CD4-positive, alpha-beta memory T cell (primary cell): Measurements from ENCODE around the gene GABRB2. TPM values are rescaled to one million over a fixed set of nuclear protein-coding genes. Genes with fewer than 3 reads are reported as not detected.
"Not testable (repeated sequence)": the region's sequence is repeated elsewhere in the genome, so short reads cannot be mapped to it uniquely, and the experiment has no call there.

Experiments
- CTCF ChIA-PET: fragments of 350-600 bp; sonication (Branson Sonifier 250); formaldehyde crosslinking; loops from one replicate; lab custom pipeline; 2021; ENCODE audit warnings: inconsistent platforms; ENCODE audit not compliant: partially characterized antibody; lab: Charles Lee
- POLR2A ChIA-PET: fragments of 350-600 bp; sonication (Branson Sonifier 250); formaldehyde crosslinking; loops from one replicate; lab custom pipeline; 2021; ENCODE audit not compliant: partially characterized antibody; lab: Charles Lee
- DNase-seq, 5 donors: peaks; one replicate each; pipeline versions ENCODE4 v3.0.0 to v3.0.0-alpha.2; 2020 to 2022; ENCODE audit warnings: mixed read lengths in 1 of 5
- H3K27ac ChIP-seq: one replicate; pipeline ENCODE4 v1.7.0; 2013; ENCODE audit warnings: low read depth, low read length
- H3K27me3 ChIP-seq: 2 replicates; pipeline ENCODE4 v1.7.0; 2013; ENCODE audit warnings: mild to moderate bottlenecking, low read length, moderate library complexity; ENCODE audit not compliant: insufficient read depth
- H3K36me3 ChIP-seq: 2 replicates; pipeline ENCODE4 v1.7.0; 2013; ENCODE audit warnings: mild to moderate bottlenecking, low read length, moderate library complexity; ENCODE audit not compliant: insufficient read depth
- H3K4me1 ChIP-seq: 2 replicates; pipeline ENCODE4 v1.7.0; 2013; ENCODE audit warnings: mild to moderate bottlenecking, low read length, moderate library complexity; ENCODE audit not compliant: insufficient read depth
- H3K4me3 ChIP-seq, 2 donors: one replicate each; pipeline ENCODE4 v1.7.0; 2013; ENCODE audit warnings: low read length in 2 of 2, mild to moderate bottlenecking in 1 of 2
- H3K9me3 ChIP-seq, 2 donors: one replicate each; pipeline ENCODE4 v1.7.0; 2013; ENCODE audit warnings: low read length in 2 of 2, control low read depth in 1 of 2; ENCODE audit not compliant: control insufficient read depth in 1 of 2
- H3K27ac Mint-ChIP-seq, 7 donors: one replicate each; pipeline ENCODE4 v1.8.0; 2020 to 2021; ENCODE audit warnings: mixed read lengths in 7 of 7, mild to moderate bottlenecking in 6 of 7, inconsistent platforms in 3 of 7, moderate library complexity in 3 of 7
- H3K27me3 Mint-ChIP-seq, 2 donors: one replicate each; pipeline ENCODE4 v1.8.0; 2020 to 2021; ENCODE audit warnings: mixed read lengths in 2 of 2
- H3K36me3 Mint-ChIP-seq, 2 donors: one replicate each; pipeline ENCODE4 v1.8.0; 2020 to 2021; ENCODE audit warnings: mixed read lengths in 2 of 2, inconsistent platforms in 1 of 2, mild to moderate bottlenecking in 1 of 2
- H3K4me1 Mint-ChIP-seq, 4 donors: one replicate each; pipeline ENCODE4 v1.8.0; 2020 to 2021; ENCODE audit warnings: mixed read lengths in 4 of 4, mild to moderate bottlenecking in 1 of 4
- H3K4me3 Mint-ChIP-seq, 8 donors: one replicate each; pipeline ENCODE4 v1.8.0; 2020 to 2021; ENCODE audit warnings: mixed read lengths in 8 of 8, mild to moderate bottlenecking in 7 of 8, moderate library complexity in 6 of 8, inconsistent platforms in 3 of 8
- H3K9me3 Mint-ChIP-seq, 8 donors: one replicate each; pipeline ENCODE4 v1.8.0; 2020 to 2021; ENCODE audit warnings: mixed read lengths in 8 of 8, mild to moderate bottlenecking in 5 of 8, inconsistent platforms in 3 of 8, moderate library complexity in 1 of 8
- intact Hi-C: fragments of 100-400 bp; cut with micrococcal nuclease; formaldehyde crosslinking; loops from one replicate; pipeline ENCODE4 v1.15.1; 2023
- polyA plus RNA-seq, 2 donors: library from polyadenylated mRNA; unstranded; fragments of 300-500 nt; fragmentation: Illumina TruSeq; gene quantifications; one replicate each; pipeline ENCODE4 v1.2.3, GENCODE V29; 2021
- total RNA-seq, 2 experiments: library from RNA; stranded (reverse); gene quantifications; one replicate each; pipeline ENCODE4 v1.2.3, GENCODE V29; 2021

The GABRB2 gene
- total and polyA plus RNA-seq, 4 experiments from 2014 or later = not detected

GRCh38 chr5:161256957-161257356, 289.6 kb downstream of the GABRB2 start:
- no peaks in the 10 kb centered on the region for H3K9me3 ChIP-seq
- no peak overlapping the region for H3K27ac ChIP-seq
- no peaks in the 10 kb centered on the region for H3K4me1 Mint-ChIP-seq
- H3K27me3 Mint-ChIP-seq = no peaks in the 10 kb centered on the region
- ChIA-PET CTCF (no interaction called here), POLR2A (no interaction called here)
- DNase-seq = no peak
- no peaks in the 10 kb centered on the region for H3K4me1 ChIP-seq
- intact Hi-C loops = no loop called here
- H3K27ac Mint-ChIP-seq = no peak overlapping the region
- H3K36me3 ChIP-seq = no peaks in the 10 kb centered on the region
- H3K27me3 ChIP-seq = no peaks in the 10 kb centered on the region
- no peak overlapping the region for H3K4me3 Mint-ChIP-seq
- no peak overlapping the region for H3K4me3 ChIP-seq
- no peaks in the 10 kb centered on the region for H3K36me3 Mint-ChIP-seq
- H3K9me3 Mint-ChIP-seq = no peaks in the 10 kb centered on the region

- intact Hi-C loops, H3K27me3 ChIP-seq, DNase-seq, H3K27ac ChIP-seq, H3K4me3 ChIP-seq, H3K36me3 ChIP-seq, H3K9me3 ChIP-seq, H3K4me3 Mint-ChIP-seq, H3K9me3 Mint-ChIP-seq, H3K4me1 Mint-ChIP-seq, CTCF ChIA-PET, H3K27me3 Mint-ChIP-seq, H3K27ac Mint-ChIP-seq, POLR2A ChIA-PET, H3K36me3 Mint-ChIP-seq, H3K4me1 ChIP-seq: not testable (repeated sequence)
Measured at GRCh38 chr5:161252955-161253354, 293.6 kb downstream of the GABRB2 start.

- Mint-ChIP-seq H3K9me3 (peaks cover 0 to 6% (median 1%) of the 10 kb centered on the region in 8 donors), H3K4me1 (no peaks in the 10 kb centered on the region), H3K27ac (no peak overlapping the region), H3K27me3 (no peaks in the 10 kb centered on the region), H3K36me3 (no peaks in the 10 kb centered on the region), H3K4me3 (no peak overlapping the region)
- Histone ChIP-seq H3K36me3 (no peaks in the 10 kb centered on the region), H3K27ac (no peak overlapping the region), H3K4me3 (no peak overlapping the region), H3K27me3 (no peaks in the 10 kb centered on the region), H3K4me1 (no peaks in the 10 kb centered on the region), H3K9me3 (no peaks in the 10 kb centered on the region)
- no peak for DNase-seq
- intact Hi-C loops = no loop called here
- CTCF ChIA-PET = no interaction called here
- POLR2A ChIA-PET = no interaction called here
Measured at GRCh38 chr5:161246749-161247148, 299.8 kb downstream of the GABRB2 start.

- H3K4me1 ChIP-seq, H3K27ac ChIP-seq, H3K4me3 Mint-ChIP-seq, H3K27ac Mint-ChIP-seq, DNase-seq, H3K36me3 Mint-ChIP-seq, intact Hi-C loops, H3K36me3 ChIP-seq, CTCF ChIA-PET, H3K4me3 ChIP-seq, H3K9me3 ChIP-seq, POLR2A ChIA-PET, H3K27me3 Mint-ChIP-seq, H3K27me3 ChIP-seq, H3K4me1 Mint-ChIP-seq: not testable (repeated sequence)
- H3K9me3 Mint-ChIP-seq = peaks cover 0 to 15% (median 3%) of the 10 kb centered on the region in 8 donors
Measured at GRCh38 chr5:161245846-161246245, 300.7 kb downstream of the GABRB2 start.

Other genes starting within 250 kb of the GABRB2 start
- gene GABRA6, start 139.0 kb upstream of the GABRB2 start, total RNA-seq = not detected
- not detected for gene GABRA6, start 139.0 kb upstream of the GABRB2 start, polyA plus RNA-seq